HG03521 (cell line): ENCODE data around the gene MYCT1.

ENCODE experiments used
- ATAC-seq: cut with Tn5 transposase; IDR thresholded peaks from one replicate; pipeline ENCODE4 v1.9.1; 2021; ENCODE audit warnings: mild to moderate bottlenecking, moderate library complexity; ENCODE audit not compliant: unreplicated experiment

The MYCT1 gene

GRCh38 chr6:152721956-152722355 is 24.3 kb downstream of the MYCT1 start:
- ATAC-seq: no peak

- no peak for ATAC-seq
These were observed 25.7 kb downstream of the MYCT1 start for GRCh38 chr6:152723398-152723797.

GRCh38 chr6:152726313-152726712 is 28.6 kb downstream of the MYCT1 start:
- no peak for ATAC-seq

GRCh38 chr6:152727507-152727906 is 29.8 kb downstream of the MYCT1 start:
- ATAC-seq: no peak

- no peak for ATAC-seq
These were observed 36.9 kb downstream of the MYCT1 start for GRCh38 chr6:152734630-152735029.

GRCh38 chr6:152736687-152737273 is 39.1 kb downstream of the MYCT1 start:
- ATAC-seq: no peak

- ATAC-seq: no peak
These were observed 47.9 kb downstream of the MYCT1 start for GRCh38 chr6:152745509-152746171.

- ATAC-seq: no peak
These were observed 48.5 kb downstream of the MYCT1 start for GRCh38 chr6:152746172-152746553.

- ATAC-seq: no peak
These were observed 51.1 kb downstream of the MYCT1 start for GRCh38 chr6:152748843-152749242.

- no peak for ATAC-seq
These were observed 51.6 kb downstream of the MYCT1 start for GRCh38 chr6:152749336-152749735.

GRCh38 chr6:152750694-152751093 is 53.0 kb downstream of the MYCT1 start, which contains the start of gene VIP:
Gene VIP (plus strand): TSS chr6:152750797. CDS start chr6:152752178, 1,381 bp downstream.
- ATAC-seq: no peak

- no peak for ATAC-seq
These were observed 67.6 kb downstream of the MYCT1 start for GRCh38 chr6:152765331-152765730.

- no peak for ATAC-seq
These were observed 71.5 kb downstream of the MYCT1 start for GRCh38 chr6:152769159-152769558.

- no peak for ATAC-seq
These were observed 72.3 kb downstream of the MYCT1 start for GRCh38 chr6:152769993-152770392.

- ATAC-seq: no peak
These were observed 73.5 kb downstream of the MYCT1 start for GRCh38 chr6:152771061-152771687.
